ENCODE results near the gene AOC2. TPM values are rescaled to one million over a fixed set of nuclear protein-coding genes. Genes with fewer than 3 reads are reported as not detected.

AOC2 gene
- total RNA-seq, 1 experiment from 2014 or later, result 7.1 TPM

DNA sequence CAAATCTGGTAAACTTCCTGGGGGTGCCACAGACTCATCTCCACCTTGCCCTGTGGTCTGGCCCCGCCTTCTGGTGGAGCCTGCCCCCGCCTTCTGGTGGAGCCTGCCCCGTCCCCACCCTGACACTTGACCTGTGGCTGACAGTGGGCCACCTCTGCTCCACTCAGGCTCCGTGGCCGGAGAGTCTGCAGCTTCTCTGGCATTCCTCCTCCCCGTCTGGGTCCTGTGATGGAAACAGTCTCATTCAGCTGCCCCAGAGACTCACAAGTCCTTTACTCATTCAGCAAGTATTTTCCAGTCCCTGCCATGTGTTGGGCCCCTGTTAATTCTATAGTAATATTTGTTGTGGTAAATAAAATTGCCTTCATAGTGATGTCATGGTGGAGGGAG lies 35.2 kb downstream of the AOC2 start:
- Histone ChIP-seq H3K14ac (ENCODE audit: insufficient read depth, low read length) (no peak overlapping the region), H3K56ac (ENCODE audit: insufficient read length, low read depth, low read length) (no peak overlapping the region), H2BK20ac (ENCODE audit: low read depth, low read length, poor library complexity, severe bottlenecking) (no peak overlapping the region), H3K4ac (ENCODE audit: low read depth, low read length) (no peak overlapping the region), H4K20me1 (ENCODE audit: control insufficient read depth, insufficient read depth, insufficient read length) (no peaks in the 10 kb centered on the region), H3K79me2 (ENCODE audit: insufficient read depth, low read length) (no peaks in the 10 kb centered on the region), H3T11ph (ENCODE audit: low read length) (no peak overlapping the region), H2BK5ac (ENCODE audit: insufficient read length, low read length) (no peak overlapping the region), H3K27me3 (ENCODE audit: insufficient read depth, low read length) (no peaks in the 10 kb centered on the region), H4K8ac (replicated peaks; ENCODE audit: insufficient read length, low read depth, low read length) (no peak overlapping the region), H3K27ac (ENCODE audit: insufficient read length, low read depth, low read length) (no peak overlapping the region), H3K4me2 (ENCODE audit: insufficient read depth, insufficient read length, low read length) (no peak overlapping the region), H2AK5ac (ENCODE audit: insufficient read length, low read length) (no peak overlapping the region), H2AFZ (ENCODE audit: low read length) (no peak overlapping the region), H3K23ac (ENCODE audit: insufficient read length, low read depth, low read length) (no peak overlapping the region), H2BK12ac (ENCODE audit: insufficient read length, low read depth, low read length) (no peak overlapping the region), H4K91ac (ENCODE audit: insufficient read length, low read depth, low read length) (no peak overlapping the region), H2BK120ac (ENCODE audit: low read depth, low read length, poor library complexity, severe bottlenecking) (no peak overlapping the region), H3K79me1 (ENCODE audit: insufficient read depth, low read depth, low read length, poor library complexity, severe bottlenecking) (no peaks in the 10 kb centered on the region), H4K5ac (ENCODE audit: insufficient read length, low read depth, low read length) (no peak overlapping the region), H2BK15ac (ENCODE audit: low read depth, low read length) (no peak overlapping the region), H3K4me1 (ENCODE audit: insufficient read depth, low read length) (no peaks in the 10 kb centered on the region; the same call in 1 of the 2 replicates), H3K9me3 (ENCODE audit: control insufficient read depth, low read depth, low read length) (no peaks in the 10 kb centered on the region), H3K18ac (ENCODE audit: insufficient read length, low read depth, low read length) (no peak overlapping the region), H3K23me2 (ENCODE audit: insufficient read length, low read depth, low read length, poor library complexity, severe bottlenecking) (no peaks in the 10 kb centered on the region), H3K9ac (ENCODE audit: extremely low read depth, insufficient read length, low read length) (no peak overlapping the region)
- WGBS (ENCODE audit: extremely low coverage, insufficient read length, low lambda C conversion rate), result no CpG with 5 or more reads among the region's 6 CpGs
- Mint-ChIP-seq H3K4me3 (no peak overlapping the region), H3K27me3 (ENCODE audit: low read depth) (peaks cover 58% of the 10 kb centered on the region), H3K4me1 (peaks cover 30 to 31% of the 10 kb centered on the region in 2 experiments), H3K36me3 (ENCODE audit: insufficient read depth in 1 of 3, low read depth in 3 of 3) (no peaks in the 10 kb centered on the region; a peak in 1 of 7 replicates), H3K27ac (no peak overlapping the region), H3K9me3 (0 out of 5 replicates have a peak, but pooled peaks cover 0 to 3% of the 10 kb centered on the region in 2 experiments)
- DNase-seq, result no peak
- TF ChIP-seq, protein P1, sequence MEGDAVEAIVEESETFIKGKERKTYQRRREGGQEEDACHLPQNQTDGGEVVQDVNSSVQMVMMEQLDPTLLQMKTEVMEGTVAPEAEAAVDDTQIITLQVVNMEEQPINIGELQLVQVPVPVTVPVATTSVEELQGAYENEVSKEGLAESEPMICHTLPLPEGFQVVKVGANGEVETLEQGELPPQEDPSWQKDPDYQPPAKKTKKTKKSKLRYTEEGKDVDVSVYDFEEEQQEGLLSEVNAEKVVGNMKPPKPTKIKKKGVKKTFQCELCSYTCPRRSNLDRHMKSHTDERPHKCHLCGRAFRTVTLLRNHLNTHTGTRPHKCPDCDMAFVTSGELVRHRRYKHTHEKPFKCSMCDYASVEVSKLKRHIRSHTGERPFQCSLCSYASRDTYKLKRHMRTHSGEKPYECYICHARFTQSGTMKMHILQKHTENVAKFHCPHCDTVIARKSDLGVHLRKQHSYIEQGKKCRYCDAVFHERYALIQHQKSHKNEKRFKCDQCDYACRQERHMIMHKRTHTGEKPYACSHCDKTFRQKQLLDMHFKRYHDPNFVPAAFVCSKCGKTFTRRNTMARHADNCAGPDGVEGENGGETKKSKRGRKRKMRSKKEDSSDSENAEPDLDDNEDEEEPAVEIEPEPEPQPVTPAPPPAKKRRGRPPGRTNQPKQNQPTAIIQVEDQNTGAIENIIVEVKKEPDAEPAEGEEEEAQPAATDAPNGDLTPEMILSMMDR (conservative IDR thresholded peaks at IDR 0.05), result no peak

All from H9 (cell line).